ENCODE data around the gene SSRP1. TPM values are rescaled to one million over a fixed set of nuclear protein-coding genes. Genes with fewer than 3 reads are reported as not detected.

The SSRP1 gene
- total and polyA plus RNA-seq, 9 of the 15 experiments (the other 6 are each of a cell fraction or from before 2014, with no cell fraction given): 91.1 to 416 (median 245) TPM

DNA sequence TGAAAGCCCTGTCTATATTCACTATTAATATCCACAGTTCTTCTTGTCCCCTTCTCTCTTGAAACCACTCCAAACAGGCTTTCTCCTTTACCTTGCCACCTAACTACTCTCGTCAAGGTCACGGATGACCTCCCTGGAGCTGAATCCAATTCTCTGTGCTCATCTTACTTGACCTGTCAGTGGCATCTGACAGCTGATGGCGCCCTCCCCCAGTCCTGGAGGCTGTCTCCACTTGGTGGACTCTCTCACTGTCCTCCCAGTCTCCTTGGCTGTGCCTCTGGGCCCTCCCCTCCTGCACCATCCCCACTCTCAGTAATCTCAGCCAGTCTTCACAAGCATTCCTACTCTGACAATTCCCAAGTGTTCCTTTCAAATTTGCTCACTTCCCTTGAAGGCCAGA lies 19.7 kb downstream of the SSRP1 start:
- peak; percentile 4; the same call in 2 of the 3 replicates for ATAC-seq
- Histone ChIP-seq H3K9me1 (ENCODE audit: control insufficient read depth, insufficient read depth, low read length) (peaks cover under 1% of the 10 kb centered on the region), H3K9me3 (replicated peaks; ENCODE audit: control insufficient read depth, insufficient read depth, low read depth, low read length) (no peaks in the 10 kb centered on the region), H3K36me3 (ENCODE audit: control insufficient read depth, insufficient read depth, low read length) (peaks cover 88% of the 10 kb centered on the region), H3K4me1 (replicated peaks in 1 of 2; ENCODE audit: control insufficient read depth in 2 of 2, insufficient read depth in 2 of 2, low read length in 2 of 2) (peaks cover 23 to 43% of the 10 kb centered on the region in 2 experiments), H3K27me3 (ENCODE audit: control insufficient read depth in 2 of 2, insufficient read depth in 2 of 2, low read length in 2 of 2) (no peaks in the 10 kb centered on the region), H3K4me2 (ENCODE audit: insufficient read depth, low read length) (no peak overlapping the region), H3K4me3 (no peak overlapping the region), H3K27ac (ENCODE audit: extremely low read depth, low read depth, low read length) (0 out of 3 replicates have a peak overlapping the region, but pooled peaks have one; percentile 4), H2AFZ (ENCODE audit: low read depth, low read length) (no peak overlapping the region), H3K79me2 (ENCODE audit: control insufficient read depth, insufficient read depth, low read length) (peaks cover 11% of the 10 kb centered on the region), H4K20me1 (replicated peaks; ENCODE audit: control insufficient read depth, insufficient read depth, low read length) (peaks cover 9% of the 10 kb centered on the region), H3K9ac (ENCODE audit: insufficient read depth in 1 of 2, low read depth in 2 of 2, low read length in 2 of 2) (peak overlapping the region in 1 of 2 experiments; percentile 77; a peak in 1 of 4 replicates)
- 45% methylated on average over 3 of the region's 3 CpGs for WGBS (ENCODE audit: insufficient coverage, low coverage, missing lambda C conversion rate)
- in situ Hi-C loops (cut with MboI): no loop called here
- ChIA-PET CTCF (ENCODE audit: low intra/inter-chr PET ratio) (no interaction called here), POLR2A (interaction anchor here (0.7 to 1.3 kb wide), 6 partner anchors 9 to 475 kb away, joined by 3 to 5 read pairs (median 3); no protein-coding TSS in a partner anchor)
- no peak for FAIRE-seq
- intact Hi-C loops (cut with micrococcal nuclease): no loop called here
- DNase-seq (ENCODE audit: extremely low read depth in 1 of 4, low spot score in 3 of 4): peak in 2 of 4 experiments; percentile 35 to 47
- BruUV-seq (replicated peaks): no TSS peak
- no peak for TF ChIP-seq TGIF2 (CRISPR knock-in tag; IDR thresholded peaks at IDR 0.05)
- TF ChIP-seq ILF3 (IDR thresholded peaks at IDR 0.05; ENCODE audit: borderline replicate concordance): no peak
- no peak for TF ChIP-seq ZC3H8 (IDR thresholded peaks at IDR 0.05)
- TF ChIP-seq, protein P1, sequence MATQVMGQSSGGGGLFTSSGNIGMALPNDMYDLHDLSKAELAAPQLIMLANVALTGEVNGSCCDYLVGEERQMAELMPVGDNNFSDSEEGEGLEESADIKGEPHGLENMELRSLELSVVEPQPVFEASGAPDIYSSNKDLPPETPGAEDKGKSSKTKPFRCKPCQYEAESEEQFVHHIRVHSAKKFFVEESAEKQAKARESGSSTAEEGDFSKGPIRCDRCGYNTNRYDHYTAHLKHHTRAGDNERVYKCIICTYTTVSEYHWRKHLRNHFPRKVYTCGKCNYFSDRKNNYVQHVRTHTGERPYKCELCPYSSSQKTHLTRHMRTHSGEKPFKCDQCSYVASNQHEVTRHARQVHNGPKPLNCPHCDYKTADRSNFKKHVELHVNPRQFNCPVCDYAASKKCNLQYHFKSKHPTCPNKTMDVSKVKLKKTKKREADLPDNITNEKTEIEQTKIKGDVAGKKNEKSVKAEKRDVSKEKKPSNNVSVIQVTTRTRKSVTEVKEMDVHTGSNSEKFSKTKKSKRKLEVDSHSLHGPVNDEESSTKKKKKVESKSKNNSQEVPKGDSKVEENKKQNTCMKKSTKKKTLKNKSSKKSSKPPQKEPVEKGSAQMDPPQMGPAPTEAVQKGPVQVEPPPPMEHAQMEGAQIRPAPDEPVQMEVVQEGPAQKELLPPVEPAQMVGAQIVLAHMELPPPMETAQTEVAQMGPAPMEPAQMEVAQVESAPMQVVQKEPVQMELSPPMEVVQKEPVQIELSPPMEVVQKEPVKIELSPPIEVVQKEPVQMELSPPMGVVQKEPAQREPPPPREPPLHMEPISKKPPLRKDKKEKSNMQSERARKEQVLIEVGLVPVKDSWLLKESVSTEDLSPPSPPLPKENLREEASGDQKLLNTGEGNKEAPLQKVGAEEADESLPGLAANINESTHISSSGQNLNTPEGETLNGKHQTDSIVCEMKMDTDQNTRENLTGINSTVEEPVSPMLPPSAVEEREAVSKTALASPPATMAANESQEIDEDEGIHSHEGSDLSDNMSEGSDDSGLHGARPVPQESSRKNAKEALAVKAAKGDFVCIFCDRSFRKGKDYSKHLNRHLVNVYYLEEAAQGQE (IDR thresholded peaks at IDR 0.05; ENCODE audit: borderline replicate concordance): peak; percentile 43; the same call in 1 of the 2 replicates
- TF ChIP-seq, protein P1 (CRISPR knock-in tag; IDR thresholded peaks at IDR 0.05; ENCODE audit: low read depth): no peak
- TF ChIP-seq, protein P2, sequence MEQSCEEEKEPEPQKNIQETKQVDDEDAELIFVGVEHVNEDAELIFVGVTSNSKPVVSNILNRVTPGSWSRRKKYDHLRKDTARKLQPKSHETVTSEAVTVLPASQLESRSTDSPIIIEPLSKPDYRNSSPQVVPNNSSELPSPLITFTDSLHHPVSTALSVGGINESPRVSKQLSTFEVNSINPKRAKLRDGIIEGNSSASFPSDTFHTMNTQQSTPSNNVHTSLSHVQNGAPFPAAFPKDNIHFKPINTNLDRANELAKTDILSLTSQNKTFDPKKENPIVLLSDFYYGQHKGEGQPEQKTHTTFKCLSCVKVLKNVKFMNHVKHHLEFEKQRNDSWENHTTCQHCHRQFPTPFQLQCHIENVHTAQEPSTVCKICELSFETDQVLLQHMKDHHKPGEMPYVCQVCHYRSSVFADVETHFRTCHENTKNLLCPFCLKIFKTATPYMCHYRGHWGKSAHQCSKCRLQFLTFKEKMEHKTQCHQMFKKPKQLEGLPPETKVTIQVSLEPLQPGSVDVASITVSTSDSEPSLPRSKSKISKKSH (CRISPR knock-in tag; IDR thresholded peaks at IDR 0.05): no peak
- no peak for TF ChIP-seq ZNF668 (CRISPR knock-in tag; IDR thresholded peaks at IDR 0.05)
- no peak for TF ChIP-seq SMARCB1 (IDR thresholded peaks at IDR 0.05; ENCODE audit: insufficient read length, low read depth)
- TF ChIP-seq MAFK (IDR thresholded peaks at IDR 0.05; ENCODE audit: low read length): no peak
- TF ChIP-seq CBX3 (IDR thresholded peaks at IDR 0.05; ENCODE audit: borderline replicate concordance in 1 of 2, low read length in 2 of 2): no peak
- TF ChIP-seq, protein P3, sequence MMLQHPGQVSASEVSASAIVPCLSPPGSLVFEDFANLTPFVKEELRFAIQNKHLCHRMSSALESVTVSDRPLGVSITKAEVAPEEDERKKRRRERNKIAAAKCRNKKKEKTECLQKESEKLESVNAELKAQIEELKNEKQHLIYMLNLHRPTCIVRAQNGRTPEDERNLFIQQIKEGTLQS (IDR thresholded peaks at IDR 0.05): no peak
- TF ChIP-seq, protein P3 (CRISPR knock-in tag; conservative IDR thresholded peaks at IDR 0.05): no peak
- TF ChIP-seq ESRRA (IDR thresholded peaks at IDR 0.05; ENCODE audit: borderline replicate concordance, low read depth): peak; percentile 88

Measured in K562 (cell line).